ENCODE results near the gene CNTFR. TPM values are rescaled to one million over a fixed set of nuclear protein-coding genes. Genes with fewer than 3 reads are reported as not detected.
A peak's percentile ranks its signal among the peaks of the same experiment; 100 is the strongest.

The CNTFR gene
- total and polyA plus RNA-seq, 4 donors, result 0.10 to 9.9 (median 2.8) TPM

DNA sequence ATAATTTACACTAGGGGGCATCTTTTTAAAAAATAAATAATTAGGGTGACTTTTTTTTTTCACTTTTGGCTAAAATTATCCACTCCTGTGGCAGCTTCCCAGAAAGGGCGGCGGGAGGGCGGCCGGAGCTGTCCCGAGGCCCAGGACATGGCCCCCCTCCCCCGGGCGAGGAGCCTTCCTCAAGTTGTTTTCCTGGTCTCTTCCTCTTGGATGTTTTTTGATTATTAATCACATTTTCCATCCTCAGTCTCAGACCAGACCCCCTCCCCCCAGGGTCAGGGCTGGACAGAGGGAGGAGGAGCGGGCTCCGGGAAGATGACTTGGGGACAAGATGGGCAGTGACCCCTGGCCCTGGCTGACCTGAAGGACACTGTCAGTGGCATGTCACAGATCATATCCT, 4.7 kb upstream of the CNTFR start:
- no peak overlapping the region for H3K27ac ChIP-seq (ENCODE audit: low read depth in 1 of 2, low read length in 2 of 2)
- no peaks in the 10 kb centered on the region for H3K4me1 ChIP-seq (ENCODE audit: control insufficient read depth in 1 of 2, insufficient read depth in 2 of 2, low read length in 2 of 2)
- no peaks in the 10 kb centered on the region for H3K36me3 ChIP-seq (ENCODE audit: control insufficient read depth in 1 of 2, insufficient read depth in 2 of 2, low read length in 1 of 2)
- WGBS, 2 donors, result 25 to 29% methylated on average over 9 of the region's 9 CpGs
- H3K4me3 ChIP-seq (ENCODE audit: low read length in 2 of 2), result no peak overlapping the region
- intact Hi-C loops (cut with DNase I), result loop anchor here in 1 of 2 donors (5.0 to 10.0 kb wide), 2 partner anchors 192 to 259 kb away; no protein-coding TSS in a partner anchor
- no peaks in the 10 kb centered on the region for H3K9me3 ChIP-seq (ENCODE audit: control insufficient read depth, low read length)
- peak in 1 of 2 donors; percentile 60 for DNase-seq
- no peaks in the 10 kb centered on the region for H3K27me3 ChIP-seq (ENCODE audit: control insufficient read depth in 1 of 2, insufficient read depth in 2 of 2, low read length in 1 of 2)
- no peak for ATAC-seq (ENCODE audit: low FRiP score)

- Histone ChIP-seq H3K27me3 (ENCODE audit: control insufficient read depth in 1 of 2, insufficient read depth in 2 of 2, low read length in 1 of 2) (no peaks in the 10 kb centered on the region), H3K4me1 (ENCODE audit: control insufficient read depth in 1 of 2, insufficient read depth in 2 of 2, low read length in 2 of 2) (no peaks in the 10 kb centered on the region), H3K9me3 (ENCODE audit: control insufficient read depth, low read length) (no peaks in the 10 kb centered on the region), H3K36me3 (ENCODE audit: control insufficient read depth in 1 of 2, insufficient read depth in 2 of 2, low read length in 1 of 2) (no peaks in the 10 kb centered on the region), H3K27ac (ENCODE audit: low read depth in 1 of 2, low read length in 2 of 2) (no peak overlapping the region), H3K4me3 (ENCODE audit: low read length in 2 of 2) (no peak overlapping the region)
- peak; percentile 77 for ATAC-seq (ENCODE audit: low FRiP score)
- DNase-seq, result peak; percentile 80 to 93
- WGBS, 2 donors, result 2 to 3% methylated on average over 23 to 26 of the region's 26 CpGs
- intact Hi-C loops (cut with DNase I), result loop anchor here in 1 of 2 donors (5.0 to 10.0 kb wide), 2 partner anchors 191 to 258 kb away; no protein-coding TSS in a partner anchor
Measured at GRCh38 chr9:34592895-34593601, 3.5 kb upstream of the CNTFR start.

- intact Hi-C loops (cut with DNase I), result loop anchor here (2.0 to 10.0 kb wide), 5 partner anchors 33 to 257 kb away; no protein-coding TSS in a partner anchor
- Histone ChIP-seq H3K27ac (ENCODE audit: low read depth in 1 of 2, low read length in 2 of 2) (no peak overlapping the region), H3K9me3 (ENCODE audit: control insufficient read depth, low read length) (no peaks in the 10 kb centered on the region), H3K36me3 (ENCODE audit: control insufficient read depth in 1 of 2, insufficient read depth in 2 of 2, low read length in 1 of 2) (no peaks in the 10 kb centered on the region), H3K27me3 (ENCODE audit: control insufficient read depth in 1 of 2, insufficient read depth in 2 of 2, low read length in 1 of 2) (no peaks in the 10 kb centered on the region), H3K4me3 (ENCODE audit: low read length in 2 of 2) (no peak overlapping the region), H3K4me1 (ENCODE audit: control insufficient read depth in 1 of 2, insufficient read depth in 2 of 2, low read length in 2 of 2) (no peaks in the 10 kb centered on the region)
- DNase-seq (no peak), ATAC-seq (ENCODE audit: low FRiP score) (no peak)
- WGBS, 2 donors, result 38 to 42% methylated on average over 16 of the region's 16 CpGs
Measured at GRCh38 chr9:34591917-34592866, 2.7 kb upstream of the CNTFR start.

GRCh38 chr9:34591248-34591916, 1.9 kb upstream of the CNTFR start:
- DNase-seq, result peak; percentile 90 to 97
- Histone ChIP-seq H3K27me3 (ENCODE audit: control insufficient read depth in 1 of 2, insufficient read depth in 2 of 2, low read length in 1 of 2) (no peaks in the 10 kb centered on the region), H3K36me3 (ENCODE audit: control insufficient read depth in 1 of 2, insufficient read depth in 2 of 2, low read length in 1 of 2) (no peaks in the 10 kb centered on the region), H3K4me3 (ENCODE audit: low read length in 2 of 2) (peak overlapping the region in 1 of 2 donors; percentile 19), H3K27ac (ENCODE audit: low read depth in 1 of 2, low read length in 2 of 2) (no peak overlapping the region), H3K4me1 (ENCODE audit: control insufficient read depth in 1 of 2, insufficient read depth in 2 of 2, low read length in 2 of 2) (no peaks in the 10 kb centered on the region), H3K9me3 (ENCODE audit: control insufficient read depth, low read length) (no peaks in the 10 kb centered on the region)
- WGBS, 2 donors, result 1 to 3% methylated on average over 55 to 60 of the region's 60 CpGs
- intact Hi-C loops (cut with DNase I), result loop anchor here (2.0 to 10.0 kb wide), 5 partner anchors 33 to 257 kb away; no protein-coding TSS in a partner anchor
- ATAC-seq (ENCODE audit: low FRiP score), result peak; percentile 89

DNA sequence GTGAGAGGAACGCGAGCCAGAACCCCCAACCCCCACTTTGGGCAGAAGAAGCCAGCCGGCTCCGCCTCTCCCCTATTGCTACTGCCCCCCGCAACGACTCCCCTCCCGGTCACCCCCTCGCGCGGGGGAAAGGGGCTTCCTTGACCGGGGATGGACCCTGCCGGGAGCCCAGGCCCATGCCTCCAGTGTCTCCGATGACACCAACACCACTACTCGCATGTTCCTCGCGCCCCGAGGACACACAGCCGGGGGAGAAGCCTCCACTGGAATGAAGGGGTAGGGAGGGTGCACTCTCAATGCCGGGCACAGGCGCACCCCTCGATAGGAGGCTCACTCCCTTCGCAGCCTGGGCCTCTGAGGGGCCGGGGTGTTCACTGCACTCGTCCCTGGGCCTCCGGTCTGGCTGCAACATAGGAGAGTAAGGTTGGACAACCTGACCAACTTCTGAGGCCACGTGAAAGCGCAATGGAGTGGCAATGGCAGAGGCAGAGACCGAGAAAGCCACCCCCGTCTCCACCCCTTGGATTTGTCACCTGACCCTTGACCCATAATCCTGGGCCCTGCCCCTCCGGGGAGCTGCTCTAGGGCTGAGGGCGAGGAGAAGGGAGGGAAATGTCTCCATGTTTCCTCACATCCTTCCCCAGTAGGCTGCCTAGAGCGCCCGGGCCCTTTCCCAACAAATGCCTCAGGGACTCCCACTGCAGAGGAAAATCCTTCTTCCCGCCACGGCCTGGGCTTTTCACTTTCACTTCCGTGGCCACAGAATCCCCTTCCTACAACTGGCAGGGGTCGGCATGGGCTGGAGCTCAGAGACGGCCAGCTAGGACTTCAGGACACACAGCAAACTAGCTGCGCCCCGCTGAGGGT, 1.1 kb upstream of the CNTFR start:
- ATAC-seq (ENCODE audit: low FRiP score) (peak; percentile 15), DNase-seq (peak; percentile 59 to 81)
- Histone ChIP-seq H3K4me3 (ENCODE audit: low read length in 2 of 2) (peak overlapping the region in 1 of 2 donors; percentile 19), H3K27me3 (ENCODE audit: control insufficient read depth in 1 of 2, insufficient read depth in 2 of 2, low read length in 1 of 2) (no peaks in the 10 kb centered on the region), H3K27ac (ENCODE audit: low read depth in 1 of 2, low read length in 2 of 2) (no peak overlapping the region), H3K36me3 (ENCODE audit: control insufficient read depth in 1 of 2, insufficient read depth in 2 of 2, low read length in 1 of 2) (no peaks in the 10 kb centered on the region), H3K4me1 (ENCODE audit: control insufficient read depth in 1 of 2, insufficient read depth in 2 of 2, low read length in 2 of 2) (no peaks in the 10 kb centered on the region), H3K9me3 (ENCODE audit: control insufficient read depth, low read length) (no peaks in the 10 kb centered on the region)
- WGBS, 2 donors, result 22% methylated on average over 35 to 40 of the region's 40 CpGs
- intact Hi-C loops (cut with DNase I), result loop anchor here (2.0 to 10.0 kb wide), 5 partner anchors 32 to 256 kb away; no protein-coding TSS in a partner anchor

DNA sequence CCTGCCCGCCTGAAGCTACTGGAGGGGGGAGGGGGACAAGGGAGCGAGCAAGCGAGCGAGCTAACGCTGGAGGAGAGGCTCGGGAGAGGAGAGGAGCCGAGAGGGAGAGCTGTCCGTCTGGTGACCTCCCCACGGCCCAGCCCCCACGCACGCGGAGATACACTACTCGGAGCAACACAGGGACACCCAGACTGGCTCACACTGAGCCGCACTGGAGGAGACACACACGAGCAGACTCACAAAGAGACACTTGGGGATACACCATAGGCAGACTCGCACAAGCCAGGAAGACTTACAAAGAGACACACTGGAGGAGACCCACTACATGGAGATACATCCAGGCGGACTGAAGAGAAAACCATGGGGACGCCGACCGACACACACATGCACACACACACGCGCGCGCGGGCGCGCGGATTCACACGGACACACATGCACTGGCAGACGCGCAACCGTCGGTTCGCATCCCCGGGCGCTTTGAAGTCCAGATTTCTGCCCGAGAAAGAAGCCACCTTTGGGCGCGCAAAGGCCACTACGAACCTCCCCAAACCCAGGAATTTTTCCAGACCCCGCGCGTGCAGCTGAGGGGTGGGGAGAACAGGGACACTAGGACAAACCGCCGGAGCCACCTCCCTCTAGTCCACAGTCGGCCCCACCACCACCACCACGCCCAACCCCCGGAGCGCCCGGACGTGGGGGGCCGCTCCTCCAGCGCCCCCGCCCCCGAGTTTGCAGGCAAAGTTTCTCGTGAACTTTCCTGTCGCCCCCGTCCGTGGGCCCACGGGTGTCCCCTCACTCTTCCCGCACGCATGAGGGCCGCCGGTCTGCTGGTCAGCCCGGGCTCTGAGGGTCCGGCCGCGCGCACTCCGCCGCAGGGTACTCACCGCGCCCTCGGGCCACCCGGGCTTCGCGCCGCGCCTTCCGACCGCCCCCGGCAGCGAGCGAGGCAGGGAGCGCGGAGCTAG, 571 bp downstream of the CNTFR start:
- WGBS, 2 donors, result 1% methylated on average over 56 to 86 of the region's 86 CpGs
- intact Hi-C loops (cut with DNase I), result no loop called here
- ATAC-seq (ENCODE audit: low FRiP score) (no peak), DNase-seq (peak in 1 of 2 donors; percentile 79)
- H3K27ac ChIP-seq (ENCODE audit: low read depth in 1 of 2, low read length in 2 of 2), result no peak overlapping the region
- no peaks in the 10 kb centered on the region for H3K27me3 ChIP-seq (ENCODE audit: control insufficient read depth in 1 of 2, insufficient read depth in 2 of 2, low read length in 1 of 2)
- H3K9me3 ChIP-seq (ENCODE audit: control insufficient read depth, low read length), result no peaks in the 10 kb centered on the region
- H3K4me3 ChIP-seq (ENCODE audit: low read length in 2 of 2), result peak overlapping the region; percentile 38 to 48
- H3K4me1 ChIP-seq (ENCODE audit: control insufficient read depth in 1 of 2, insufficient read depth in 2 of 2, low read length in 2 of 2), result no peaks in the 10 kb centered on the region
- no peaks in the 10 kb centered on the region for H3K36me3 ChIP-seq (ENCODE audit: control insufficient read depth in 1 of 2, insufficient read depth in 2 of 2, low read length in 1 of 2)

- Histone ChIP-seq H3K4me3 (ENCODE audit: low read length in 2 of 2) (no peak overlapping the region), H3K27ac (ENCODE audit: low read depth in 1 of 2, low read length in 2 of 2) (no peak overlapping the region), H3K36me3 (ENCODE audit: control insufficient read depth in 1 of 2, insufficient read depth in 2 of 2, low read length in 1 of 2) (no peaks in the 10 kb centered on the region), H3K27me3 (ENCODE audit: control insufficient read depth in 1 of 2, insufficient read depth in 2 of 2, low read length in 1 of 2) (no peaks in the 10 kb centered on the region), H3K4me1 (ENCODE audit: control insufficient read depth in 1 of 2, insufficient read depth in 2 of 2, low read length in 2 of 2) (no peaks in the 10 kb centered on the region), H3K9me3 (ENCODE audit: control insufficient read depth, low read length) (no peaks in the 10 kb centered on the region)
- intact Hi-C loops (cut with DNase I), result no loop called here
- ATAC-seq (ENCODE audit: low FRiP score), result no peak
- WGBS, 2 donors, result 53 to 61% methylated on average over 2 of the region's 2 CpGs
- DNase-seq, result no peak
Measured at GRCh38 chr9:34587271-34587670, 2.3 kb downstream of the CNTFR start.
